NOMO-1 treated with DMSO at 0.1 percent for 48 hours (cell line): ENCODE results near the gene ACAD10.
"Not testable (repeated sequence)": the region's sequence is repeated elsewhere in the genome, so short reads cannot be mapped to it uniquely, and the experiment has no call there.

Experiments
- DNase-seq: peaks from one replicate; lab custom pipeline; 2025; ENCODE audit not compliant: unreplicated experiment; lab: John Stamatoyannopoulos, UW

Gene ACAD10

GRCh38 chr12:111685811-111686573 lies at the start of gene ACAD10, which contains the start of gene BRAP:
ACAD10 (plus strand) TSS chr12:111686053; CDS start chr12:111692710, 6,657 bp downstream.
BRAP (minus strand) TSS chr12:111685956; CDS start chr12:111685792, 164 bp downstream.
- DNase-seq = peak; percentile 94

DNA sequence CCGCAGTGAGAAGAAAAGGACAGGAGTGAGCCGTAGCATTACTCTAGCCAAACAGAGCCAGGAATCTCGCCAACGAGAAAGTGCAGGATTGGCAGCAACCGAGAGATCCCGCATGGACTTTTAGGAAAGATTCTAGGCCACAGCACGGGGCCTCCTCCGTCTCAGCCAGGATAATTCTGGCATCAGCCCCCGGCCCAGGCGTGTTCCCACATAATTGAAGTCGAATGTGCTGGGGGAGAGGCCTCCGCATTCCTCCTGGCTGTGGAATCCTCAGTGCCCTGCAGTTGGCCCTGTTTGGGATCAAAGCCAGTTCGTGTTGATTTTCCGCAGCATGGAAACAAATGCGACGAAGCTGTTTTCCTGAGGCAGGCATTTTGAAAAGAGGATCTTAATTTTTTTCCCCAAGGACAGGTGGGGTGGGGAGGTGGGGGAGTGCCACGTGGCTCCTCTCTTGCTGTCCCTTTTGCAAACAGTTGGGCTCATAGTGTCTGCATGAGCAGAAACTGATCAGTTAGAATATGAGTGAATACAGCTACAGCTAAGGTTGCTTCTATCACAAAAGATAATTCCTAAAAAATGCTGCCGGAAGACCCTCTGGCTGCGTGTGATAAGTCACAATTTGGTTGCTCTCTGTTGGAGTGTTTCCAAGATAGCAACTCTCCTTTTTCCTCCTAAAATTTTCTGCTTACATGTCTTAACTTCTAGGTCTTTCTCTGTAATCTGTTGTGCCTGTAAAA lies 49.5 kb upstream of the ACAD10 start:
- DNase-seq = no peak

GRCh38 chr12:111638556-111638955 lies 47.3 kb upstream of the ACAD10 start:
- no peak for DNase-seq

DNA sequence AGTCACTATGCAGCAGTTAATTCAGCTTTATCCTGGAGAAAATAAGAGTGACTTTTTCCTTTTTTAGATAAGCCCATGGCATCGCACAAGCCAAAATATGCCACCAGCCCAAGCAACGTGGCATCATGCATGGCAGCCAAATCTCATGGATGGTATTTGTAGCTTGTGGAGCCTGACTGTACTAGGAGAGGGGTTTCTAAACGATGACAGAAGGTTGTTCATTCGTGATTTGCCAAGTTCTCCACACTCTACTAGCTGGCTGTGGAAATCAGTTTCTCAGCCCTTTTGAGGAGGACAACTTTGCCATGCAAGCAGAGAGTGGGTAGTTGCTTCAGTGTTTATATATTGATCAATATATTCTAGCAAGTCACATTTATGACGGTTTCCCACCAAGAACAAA lies 45.3 kb upstream of the ACAD10 start:
- no peak for DNase-seq

- no peak for DNase-seq
Observed at GRCh38 chr12:111642681-111643426, 43.0 kb upstream of the ACAD10 start.

DNA sequence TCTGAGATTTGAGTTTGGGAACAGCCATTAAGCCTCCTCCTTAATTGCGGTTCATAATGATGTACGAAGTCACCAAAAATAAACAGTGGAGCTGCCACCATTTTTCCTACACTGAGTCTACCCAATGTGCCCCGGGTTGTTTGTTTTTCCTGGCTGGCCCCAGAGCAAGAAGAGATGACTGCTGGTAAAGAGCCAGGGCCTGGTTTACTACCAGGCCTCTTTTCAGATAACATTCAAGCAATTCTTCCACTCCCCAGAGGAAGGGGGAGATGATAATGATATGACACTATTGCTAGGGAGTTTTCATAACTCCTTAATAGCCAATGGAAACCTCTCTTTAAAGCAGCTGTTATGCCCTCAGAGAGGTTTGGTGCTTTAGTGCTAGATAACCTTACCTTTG lies 42.4 kb upstream of the ACAD10 start:
- DNase-seq = no peak

DNA sequence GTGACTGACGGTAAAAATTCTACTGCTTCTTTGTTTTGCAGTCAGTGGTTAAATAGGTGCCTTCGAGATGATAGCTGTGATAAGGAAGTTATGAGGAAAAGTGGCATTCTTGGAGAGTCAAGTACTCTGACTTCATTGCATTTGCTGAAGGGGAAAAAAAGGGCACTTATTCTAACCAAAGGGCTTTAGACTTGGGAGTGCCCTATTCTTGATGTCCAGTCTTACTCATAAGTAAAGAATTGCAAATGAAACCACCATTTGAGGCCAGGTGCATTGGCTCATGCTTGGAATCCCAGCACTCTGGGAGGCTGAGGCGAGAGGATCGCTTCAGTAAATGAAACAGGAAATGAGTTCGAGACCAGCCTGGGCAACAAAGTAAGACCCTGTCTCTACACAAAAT lies 40.4 kb upstream of the ACAD10 start:
- no peak for DNase-seq

DNA sequence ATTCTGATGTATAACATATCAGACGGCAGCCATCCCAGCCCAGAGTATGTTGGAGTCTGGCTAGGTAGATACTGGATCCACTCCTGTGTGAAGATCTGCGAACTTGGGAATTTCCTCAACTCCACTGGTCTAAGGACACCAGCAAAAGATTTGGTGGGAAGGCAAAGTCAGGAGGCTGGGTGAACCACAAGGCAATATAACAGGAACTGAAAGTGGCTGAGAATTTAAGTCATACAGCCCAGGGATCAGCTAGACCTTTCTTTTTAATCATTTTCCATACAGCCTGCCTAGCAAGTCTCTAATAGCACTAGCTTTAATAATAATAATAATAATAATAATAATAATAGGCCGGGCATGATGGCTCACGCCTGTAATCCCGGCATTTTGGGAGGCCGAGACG lies 34.9 kb upstream of the ACAD10 start:
- peak; percentile 70 for DNase-seq

DNA sequence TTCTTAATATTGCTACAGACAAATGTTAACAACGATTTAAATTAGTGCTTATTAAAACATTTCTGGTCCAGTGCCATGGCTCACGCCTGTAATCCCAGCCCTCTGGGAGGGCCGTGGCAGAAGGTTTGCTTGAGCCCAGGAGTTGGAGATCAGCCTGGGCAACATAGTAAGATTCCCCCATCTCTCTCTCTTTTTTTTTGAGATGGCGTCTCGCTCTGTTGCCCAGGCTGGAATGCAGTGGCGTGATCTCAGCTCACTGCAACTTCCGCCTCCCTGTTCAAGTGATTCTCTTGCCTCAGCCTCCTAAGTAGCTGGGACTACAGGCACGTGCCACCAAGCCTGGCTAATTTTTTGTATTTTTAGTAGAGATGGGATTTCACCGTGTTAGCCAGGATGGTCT lies 33.3 kb upstream of the ACAD10 start:
- not testable (repeated sequence) for DNase-seq

- no peak for DNase-seq
Observed at GRCh38 chr12:111653596-111653995, 32.3 kb upstream of the ACAD10 start.

DNA sequence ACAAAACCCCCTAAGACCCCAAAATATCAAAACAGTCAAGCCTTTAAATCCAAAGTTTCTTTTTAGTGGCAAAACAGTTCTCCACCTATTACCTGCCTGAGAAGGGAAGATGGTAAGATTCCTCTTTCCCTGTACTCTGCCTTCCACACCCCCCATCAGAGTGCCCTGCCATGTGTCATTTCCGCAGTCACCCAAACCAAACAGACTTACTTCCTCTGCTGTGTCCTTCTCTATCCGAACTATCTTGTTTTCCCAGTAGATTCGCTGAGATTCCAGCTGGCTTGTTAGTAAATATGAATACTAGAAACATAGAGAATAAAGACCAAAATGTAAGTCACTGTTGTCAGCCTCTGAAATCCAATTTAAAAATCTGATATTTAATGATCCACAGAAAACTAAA lies 30.5 kb upstream of the ACAD10 start:
- no peak for DNase-seq

DNA sequence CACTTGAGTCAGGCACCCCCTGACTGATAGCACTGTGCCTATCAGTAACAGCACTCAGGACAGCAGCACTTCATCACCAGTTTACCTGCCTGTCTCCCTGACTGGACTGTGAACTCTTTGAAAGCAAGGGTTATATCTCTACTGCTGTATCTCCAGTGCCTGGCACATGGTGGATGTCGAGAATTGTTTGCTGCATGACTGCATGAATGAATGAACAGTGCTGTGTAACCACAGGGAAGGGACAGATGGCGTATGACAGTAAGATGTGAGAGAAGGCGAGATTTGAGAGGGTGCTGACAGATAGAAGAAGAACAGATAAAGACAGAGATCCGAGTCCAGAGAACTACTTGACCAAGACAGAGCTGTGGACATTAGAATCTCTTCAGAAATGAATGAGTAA lies 29.8 kb upstream of the ACAD10 start:
- DNase-seq = no peak

GRCh38 chr12:111664499-111664898 lies 21.4 kb upstream of the ACAD10 start:
- no peak for DNase-seq

- no peak for DNase-seq
Observed at GRCh38 chr12:111664961-111665865, 20.6 kb upstream of the ACAD10 start.

- no peak for DNase-seq
Observed at GRCh38 chr12:111672822-111673381, 13.0 kb upstream of the ACAD10 start.

DNA sequence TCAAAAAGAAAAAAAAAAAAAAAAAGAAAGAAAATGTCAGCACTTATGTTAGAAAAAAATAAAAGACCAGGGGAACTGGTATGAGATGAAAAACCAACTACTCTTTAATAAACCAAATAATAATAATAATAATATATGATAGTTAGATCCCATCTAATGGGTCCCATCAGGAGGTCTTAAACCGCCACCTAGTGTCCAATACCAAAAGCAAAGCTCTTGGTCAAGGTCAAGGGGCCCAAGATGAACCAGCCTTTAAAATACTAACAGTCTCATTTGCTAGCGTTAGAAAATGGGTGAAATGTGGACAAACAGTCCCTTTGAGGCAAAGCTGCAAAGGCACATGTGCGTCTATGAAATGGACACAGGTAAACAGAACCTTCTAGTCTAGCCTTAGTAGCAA lies 12.3 kb upstream of the ACAD10 start:
- DNase-seq = no peak

GRCh38 chr12:111677186-111677585 lies 8.7 kb upstream of the ACAD10 start:
- DNase-seq = no peak

DNA sequence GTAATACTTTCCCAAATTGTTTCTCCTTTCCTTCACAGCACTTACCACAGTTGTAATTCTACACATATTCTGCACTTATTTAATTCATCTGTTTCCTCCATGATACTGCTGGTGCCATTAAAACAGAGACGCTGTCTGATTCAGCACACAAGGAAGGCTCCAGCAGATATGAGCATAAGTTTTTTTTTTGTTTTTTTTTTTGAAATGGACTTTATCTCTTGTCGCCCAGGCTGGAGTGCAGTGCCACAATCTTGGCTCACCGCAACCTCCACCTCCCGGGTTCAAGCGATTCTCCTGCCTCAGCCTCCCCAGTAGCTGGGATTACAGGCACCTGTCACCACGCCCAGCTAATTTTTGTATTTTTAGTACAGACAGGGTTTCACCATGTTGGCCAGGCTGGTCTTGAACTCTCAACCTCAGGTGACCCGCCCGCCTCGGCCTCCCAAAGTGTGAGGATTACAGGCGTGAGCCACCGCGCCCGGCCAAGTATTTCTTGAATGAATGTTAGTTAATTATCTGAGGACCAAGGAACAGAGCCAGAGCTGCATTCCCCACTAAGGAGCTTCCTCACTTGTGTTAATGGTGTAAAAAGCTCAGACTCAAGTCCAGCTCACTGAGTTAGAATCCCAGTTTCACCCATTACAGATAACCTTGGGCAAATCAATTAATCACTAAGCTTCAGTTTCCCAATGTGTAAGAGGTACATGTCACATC lies 1.2 kb upstream of the ACAD10 start:
- DNase-seq = not testable (repeated sequence)

- no peak for DNase-seq
Observed at GRCh38 chr12:111685322-111685810, 487 bp upstream of the ACAD10 start.
